HG03565 (cell line): ENCODE measurements around the gene PLEKHA6.
"Not testable (repeated sequence)": the region's sequence is repeated elsewhere in the genome, so short reads cannot be mapped to it uniquely, and the experiment has no call there.

Source experiments
- ATAC-seq: cut with Tn5 transposase; IDR thresholded peaks from one replicate; pipeline ENCODE4 v1.9.1; 2021; ENCODE audit warnings: mild to moderate bottlenecking, moderate library complexity; ENCODE audit not compliant: unreplicated experiment

The PLEKHA6 gene

DNA sequence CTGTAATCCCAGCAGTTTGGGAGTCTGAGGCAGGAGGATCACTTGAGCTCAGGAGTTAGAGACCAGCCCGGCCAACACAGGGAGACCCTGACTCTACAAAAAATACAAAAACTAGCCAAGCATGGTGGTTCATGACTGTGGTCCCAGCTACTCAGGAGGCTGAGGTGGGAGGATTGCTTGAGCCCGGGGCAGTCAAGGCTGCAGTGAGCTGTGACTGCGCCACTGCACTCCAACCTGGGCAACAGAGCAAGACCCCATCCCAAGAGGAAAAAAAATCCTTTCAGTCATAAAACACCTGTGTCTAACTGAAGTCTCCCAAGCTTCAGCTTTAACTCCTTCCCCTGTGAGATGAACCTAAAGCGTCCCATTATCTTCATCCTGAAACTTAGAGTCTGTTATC is 112.9 kb downstream of the PLEKHA6 start:
- no peak for ATAC-seq

GRCh38 chr1:204242920-204243319 is 116.8 kb downstream of the PLEKHA6 start:
- ATAC-seq, result no peak

- ATAC-seq, result no peak
Observed at GRCh38 chr1:204241914-204242313, 117.8 kb downstream of the PLEKHA6 start.

GRCh38 chr1:204241050-204241449 is 118.7 kb downstream of the PLEKHA6 start:
- no peak for ATAC-seq

DNA sequence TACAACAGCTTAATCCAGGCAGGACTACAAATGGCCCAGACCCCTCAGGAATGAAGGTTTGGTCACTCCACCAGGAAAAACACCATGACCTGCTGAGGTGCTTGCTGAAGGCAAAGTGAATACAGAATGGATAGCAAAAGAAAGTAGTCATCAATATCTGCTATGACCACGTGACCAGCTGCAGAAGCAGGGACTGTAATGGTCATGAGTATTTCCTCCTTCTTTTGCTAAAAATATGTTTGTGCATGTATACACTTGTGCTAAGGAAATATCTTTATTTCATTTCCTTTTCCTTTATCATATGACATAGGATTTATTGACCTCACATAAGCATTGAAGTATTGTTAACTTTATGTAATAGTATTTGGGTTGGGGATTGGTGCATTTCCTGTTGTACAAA is 119.5 kb downstream of the PLEKHA6 start:
- ATAC-seq, result no peak

DNA sequence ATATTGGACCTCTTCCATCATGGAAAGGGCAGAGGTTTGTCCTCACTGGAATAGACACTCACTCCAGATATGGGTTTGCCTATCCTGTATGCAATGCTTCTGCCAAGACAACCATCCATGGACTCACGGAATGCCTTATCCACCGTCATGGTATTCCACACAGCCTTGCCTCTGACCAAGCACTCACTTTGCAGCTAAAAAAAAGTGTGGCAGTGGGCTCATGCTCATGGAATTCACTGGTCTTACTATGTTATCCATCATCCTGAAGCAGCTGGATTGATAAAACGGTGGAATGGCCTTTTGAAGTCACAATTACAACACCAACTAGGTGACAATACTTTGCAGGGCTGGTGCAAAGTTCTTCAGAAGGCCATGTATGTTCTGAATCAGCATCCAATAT is 120.3 kb downstream of the PLEKHA6 start:
- not testable (repeated sequence) for ATAC-seq

GRCh38 chr1:204238520-204238919 is 121.2 kb downstream of the PLEKHA6 start:
- ATAC-seq, result not testable (repeated sequence)

GRCh38 chr1:204237515-204237914 is 122.2 kb downstream of the PLEKHA6 start:
- ATAC-seq, result not testable (repeated sequence)

DNA sequence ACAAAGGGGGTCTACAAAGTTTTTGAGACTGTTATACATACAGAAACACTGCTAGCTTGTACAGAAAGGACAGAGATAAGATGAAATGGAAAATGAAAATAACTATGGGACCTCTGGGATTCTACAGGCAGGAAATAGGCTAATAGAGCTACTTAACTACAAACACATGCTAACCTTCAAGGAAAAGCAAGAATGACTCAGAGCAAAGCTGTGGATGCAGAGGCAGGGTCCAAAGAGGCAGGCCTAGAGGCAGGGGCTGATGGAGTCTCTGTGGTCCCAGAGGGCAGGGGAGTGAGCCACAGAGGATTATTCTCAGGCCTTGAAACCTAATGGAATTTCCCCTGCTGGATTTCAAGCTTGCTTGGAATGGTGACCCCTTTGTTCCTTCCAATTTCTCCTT is 127.2 kb downstream of the PLEKHA6 start:
- ATAC-seq, result no peak

DNA sequence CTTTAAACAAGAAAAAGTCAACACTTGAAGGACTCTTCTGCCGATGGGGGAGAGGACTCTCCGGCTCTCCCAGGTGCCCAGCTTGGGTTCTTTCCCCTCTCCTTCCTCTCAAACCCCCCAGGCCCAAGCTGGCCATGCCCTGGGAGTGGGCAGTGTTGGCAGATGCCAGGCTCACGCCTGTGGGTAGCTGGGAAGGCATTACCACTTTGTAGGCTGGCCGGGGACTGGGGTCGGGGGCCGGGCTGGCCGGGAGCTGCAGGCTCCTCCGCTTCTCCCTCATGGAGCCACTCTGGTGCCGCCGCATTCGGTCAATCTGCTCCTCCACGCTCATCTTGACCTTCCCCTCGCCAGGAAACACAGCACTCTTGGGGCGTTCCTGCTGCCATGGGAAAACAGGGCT is 129.5 kb downstream of the PLEKHA6 start:
- ATAC-seq, result no peak

DNA sequence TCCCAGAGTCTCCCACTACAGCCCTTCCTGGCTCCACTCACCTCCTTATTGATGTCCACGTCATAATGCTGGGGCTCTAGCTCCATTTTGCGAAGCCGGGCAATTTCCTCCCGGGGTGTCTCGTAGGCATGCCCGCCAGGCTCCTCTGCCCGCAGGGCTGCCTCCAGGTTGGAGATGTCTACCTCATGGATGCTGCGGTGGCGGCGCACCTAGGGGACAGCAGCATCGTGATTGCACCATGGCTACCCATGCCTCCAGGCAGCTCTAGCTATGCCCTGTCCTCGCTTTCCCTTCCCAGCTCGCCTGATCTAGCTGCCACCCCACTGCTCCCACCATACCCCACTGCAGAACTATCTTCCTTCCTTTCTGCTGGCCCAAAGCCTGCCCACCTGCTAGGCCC is 130.8 kb downstream of the PLEKHA6 start:
- no peak for ATAC-seq

- no peak for ATAC-seq
Observed at GRCh38 chr1:204227996-204228785, 131.5 kb downstream of the PLEKHA6 start.

DNA sequence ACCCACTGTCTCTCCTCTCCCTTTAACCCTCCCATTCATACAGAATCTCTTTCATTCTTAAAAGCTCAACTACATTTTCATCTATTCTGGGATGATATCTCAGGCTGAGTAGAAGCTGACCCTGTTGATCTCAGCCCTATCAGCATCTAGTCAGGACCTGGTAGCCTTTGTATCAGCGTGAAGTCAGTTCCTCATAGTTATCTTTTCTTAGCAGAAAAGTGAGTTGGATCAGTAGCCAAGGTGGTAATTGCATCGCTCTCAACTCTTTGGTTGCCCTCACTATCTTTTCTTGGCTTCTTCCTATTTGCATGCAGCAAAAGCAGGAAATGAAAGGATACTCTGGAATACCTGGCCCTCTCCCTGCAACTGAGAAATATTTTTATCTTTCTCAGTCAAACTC is 132.4 kb downstream of the PLEKHA6 start:
- ATAC-seq, result no peak

DNA sequence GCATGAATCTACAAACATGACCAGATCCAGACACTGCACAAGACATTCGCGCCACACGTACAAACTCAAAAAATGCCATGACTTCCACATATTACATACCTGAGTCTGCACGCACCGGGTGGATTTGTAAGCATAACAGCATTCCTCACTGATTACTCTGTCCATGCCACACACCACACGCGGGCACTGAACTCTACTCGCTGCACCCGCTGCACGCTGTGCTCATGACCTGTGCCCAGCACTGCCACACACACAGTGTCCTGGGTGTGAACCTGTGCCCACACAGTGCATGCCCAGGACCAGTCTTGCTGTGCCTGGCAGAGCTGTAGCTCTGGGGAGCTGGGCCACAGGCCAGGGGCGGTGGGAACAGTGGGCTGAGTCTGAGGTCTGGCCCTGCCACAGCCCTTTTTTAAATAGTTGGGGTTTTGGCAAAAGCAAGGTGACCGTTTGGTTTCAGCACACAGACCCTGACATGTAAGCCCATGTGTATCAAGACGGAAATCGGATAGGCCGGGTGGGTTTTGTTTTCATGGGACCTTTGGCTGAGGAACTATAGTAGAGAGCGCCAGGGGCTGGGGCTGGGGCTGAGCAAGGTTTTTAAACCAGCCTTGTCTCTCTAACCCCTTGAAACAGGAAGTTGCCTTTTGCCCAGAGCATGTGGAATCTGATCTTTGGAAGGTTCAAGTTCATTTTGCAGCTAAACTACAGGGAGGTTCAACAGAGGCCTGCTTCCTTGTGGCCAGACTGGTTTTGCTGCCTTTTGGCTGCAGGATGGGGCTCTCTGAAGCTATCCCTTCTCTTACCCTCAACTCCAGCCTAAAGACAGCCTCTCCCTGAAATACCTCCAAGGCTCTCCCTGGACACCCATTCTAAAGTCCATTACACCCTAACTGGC is 133.6 kb downstream of the PLEKHA6 start:
- no peak for ATAC-seq

DNA sequence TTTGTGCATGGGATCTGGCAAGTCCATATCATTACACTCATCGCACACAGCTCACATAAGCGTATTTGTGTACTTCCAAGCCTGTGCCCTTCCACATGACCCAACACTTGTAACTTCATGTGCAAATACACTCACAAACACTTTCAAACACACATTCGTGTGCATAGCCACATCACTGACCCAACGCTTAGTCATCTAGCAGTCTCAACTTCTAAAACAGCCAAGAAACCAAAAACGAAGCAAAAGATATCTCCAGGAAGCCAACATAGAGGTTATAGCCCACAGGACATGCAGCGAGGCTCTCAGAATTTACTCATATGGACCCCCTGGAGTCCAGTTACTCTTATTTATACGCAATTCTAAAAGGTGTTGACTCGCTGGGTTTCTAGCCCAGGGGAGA is 135.1 kb downstream of the PLEKHA6 start:
- ATAC-seq, result no peak

GRCh38 chr1:204223129-204223860 is 136.4 kb downstream of the PLEKHA6 start:
- ATAC-seq, result no peak

GRCh38 chr1:204222764-204223055 is 137.0 kb downstream of the PLEKHA6 start:
- ATAC-seq, result no peak

GRCh38 chr1:204222006-204222763 is 137.5 kb downstream of the PLEKHA6 start:
- no peak for ATAC-seq

- no peak for ATAC-seq
Observed at GRCh38 chr1:204221271-204221670, 138.5 kb downstream of the PLEKHA6 start.

DNA sequence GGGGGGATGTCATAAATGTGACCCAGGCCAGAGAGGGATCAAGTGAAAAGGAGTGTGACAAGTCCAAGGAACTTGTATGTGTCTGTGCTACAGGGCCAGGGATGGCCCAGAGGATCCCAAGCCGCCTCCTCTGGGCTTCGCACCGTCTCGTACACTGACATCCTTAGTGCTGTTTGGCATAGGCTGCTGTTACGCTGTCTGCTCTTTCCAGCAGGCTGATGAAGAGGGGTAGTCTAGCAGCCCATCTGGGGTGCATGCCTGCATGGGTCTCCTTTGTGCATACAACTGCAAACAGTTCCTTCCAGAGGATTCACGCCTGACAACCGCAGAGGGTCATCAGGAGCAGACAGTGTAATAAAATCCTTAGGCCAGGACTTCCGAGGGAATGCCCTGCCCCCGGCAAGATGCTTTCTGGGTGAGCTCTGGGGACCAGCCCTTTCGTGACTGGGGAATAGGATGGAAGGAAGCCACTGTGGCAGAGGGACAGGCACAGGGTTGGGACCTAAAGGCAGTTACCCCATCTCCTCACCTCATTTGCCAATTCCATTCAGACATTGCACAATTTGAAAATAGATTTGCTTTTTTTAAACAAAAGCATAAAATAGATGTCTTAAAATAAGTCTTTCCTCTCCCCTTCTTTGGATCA is 139.6 kb downstream of the PLEKHA6 start:
- ATAC-seq, result no peak
